GM23338 (cell line): Measurements from ENCODE around the gene BLM.

Source experiments
- CREB1 ChIP-seq: fragments of 250-450 bp; sonication (Bioruptor Pico); IDR thresholded peaks from 2 replicates; pipeline ENCODE4 v1.5.0; 2020; ENCODE audit warnings: low read depth, mild to moderate bottlenecking, moderate library complexity
- ZNF331 ChIP-seq: fragments of 250-450 bp; sonication (Bioruptor Pico); IDR thresholded peaks from 2 replicates; pipeline ENCODE4 v1.5.0; 2020; ENCODE audit warnings: low read depth, mild to moderate bottlenecking, moderate library complexity
- TF ChIP-seq, protein P1 (sequence below), 2 experiments: fragments of 200-600 bp in 1 of 2; sonication (generic) in 1 of 2; conservative IDR thresholded peaks; 2 replicates each; pipeline versions ENCODE4 v1.5.1 to v1.6.1; 2016 to 2017; ENCODE audit warnings: antibody characterized with exemption in 2 of 2, low read depth in 2 of 2, mild to moderate bottlenecking in 2 of 2, moderate library complexity in 1 of 2

DNA sequence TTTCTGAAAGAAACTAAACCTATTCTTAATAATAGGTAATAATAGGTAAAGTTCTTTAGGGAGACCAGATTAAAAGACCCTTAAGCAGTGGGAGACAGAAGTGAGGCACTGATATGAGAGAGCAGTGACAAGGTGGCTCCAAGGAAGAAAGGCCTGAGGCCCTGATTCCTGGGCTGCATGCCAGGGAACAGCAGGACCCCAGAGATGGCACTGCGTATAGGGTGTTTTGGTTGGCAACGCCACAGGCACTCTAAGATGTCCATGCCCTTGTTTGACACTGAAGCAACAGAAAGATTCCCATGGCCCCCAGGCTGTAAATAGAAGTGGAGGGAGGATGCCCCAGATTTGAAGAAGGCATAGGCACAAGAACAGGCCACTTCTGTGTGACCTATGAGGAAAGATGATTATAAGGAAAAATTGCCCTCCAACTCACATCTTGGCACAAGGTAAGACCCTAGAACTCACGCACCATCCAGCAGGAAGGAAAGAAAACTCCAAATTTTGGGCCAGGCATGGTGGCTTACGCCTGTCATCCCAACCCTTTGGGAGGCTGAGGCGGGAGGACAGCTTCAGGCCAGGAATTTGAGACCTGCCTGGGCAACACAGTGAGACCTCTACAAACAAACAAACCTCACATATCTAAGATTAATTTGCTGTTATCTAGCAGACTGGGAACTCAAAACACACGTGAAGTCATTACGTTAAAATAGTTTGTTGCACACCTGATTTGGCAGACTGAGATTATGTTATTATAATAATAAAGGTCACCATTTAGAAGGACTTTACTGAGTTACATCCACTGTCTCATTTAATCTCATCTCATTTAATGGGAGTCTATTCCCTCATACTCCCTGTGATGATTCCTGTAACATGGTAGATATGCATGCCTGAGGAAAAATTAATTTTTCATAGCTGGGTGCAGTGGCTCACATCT lies 10.5 kb upstream of the BLM start:
- TF ChIP-seq, protein P1, sequence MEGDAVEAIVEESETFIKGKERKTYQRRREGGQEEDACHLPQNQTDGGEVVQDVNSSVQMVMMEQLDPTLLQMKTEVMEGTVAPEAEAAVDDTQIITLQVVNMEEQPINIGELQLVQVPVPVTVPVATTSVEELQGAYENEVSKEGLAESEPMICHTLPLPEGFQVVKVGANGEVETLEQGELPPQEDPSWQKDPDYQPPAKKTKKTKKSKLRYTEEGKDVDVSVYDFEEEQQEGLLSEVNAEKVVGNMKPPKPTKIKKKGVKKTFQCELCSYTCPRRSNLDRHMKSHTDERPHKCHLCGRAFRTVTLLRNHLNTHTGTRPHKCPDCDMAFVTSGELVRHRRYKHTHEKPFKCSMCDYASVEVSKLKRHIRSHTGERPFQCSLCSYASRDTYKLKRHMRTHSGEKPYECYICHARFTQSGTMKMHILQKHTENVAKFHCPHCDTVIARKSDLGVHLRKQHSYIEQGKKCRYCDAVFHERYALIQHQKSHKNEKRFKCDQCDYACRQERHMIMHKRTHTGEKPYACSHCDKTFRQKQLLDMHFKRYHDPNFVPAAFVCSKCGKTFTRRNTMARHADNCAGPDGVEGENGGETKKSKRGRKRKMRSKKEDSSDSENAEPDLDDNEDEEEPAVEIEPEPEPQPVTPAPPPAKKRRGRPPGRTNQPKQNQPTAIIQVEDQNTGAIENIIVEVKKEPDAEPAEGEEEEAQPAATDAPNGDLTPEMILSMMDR (conservative IDR thresholded peaks at IDR 0.05; ENCODE audit: low read depth in 2 of 2), result no peak
- TF ChIP-seq CREB1 (CRISPR knock-in tag) (no peak), ZNF331 (CRISPR knock-in tag) (no peak)
